ENCODE data around the gene CNGA3.

CNGA3 gene

DNA sequence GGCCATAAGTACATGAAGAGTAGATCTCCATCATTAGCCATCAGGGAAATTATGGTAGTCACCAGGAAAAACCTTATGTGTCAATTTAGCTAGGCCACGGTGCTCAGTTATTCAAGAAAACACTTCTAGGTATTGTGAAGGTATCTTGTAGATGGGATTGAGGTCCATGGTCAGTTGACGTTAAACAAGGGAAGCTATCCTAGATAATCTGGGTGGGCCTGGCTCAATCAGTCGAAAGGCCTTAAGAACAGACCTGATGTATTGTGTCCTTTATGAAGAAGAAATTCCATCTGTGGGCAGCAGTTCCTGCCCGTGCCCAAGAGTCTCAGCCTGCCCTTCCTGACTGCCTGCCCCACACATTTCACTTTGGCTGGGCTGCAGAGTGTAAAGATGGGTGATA lies 16.7 kb upstream of the CNGA3 start:
- no peak for DNase-seq

- no peak for DNase-seq
Observed at GRCh38 chr2:98332989-98333388, 13.3 kb upstream of the CNGA3 start.

DNA sequence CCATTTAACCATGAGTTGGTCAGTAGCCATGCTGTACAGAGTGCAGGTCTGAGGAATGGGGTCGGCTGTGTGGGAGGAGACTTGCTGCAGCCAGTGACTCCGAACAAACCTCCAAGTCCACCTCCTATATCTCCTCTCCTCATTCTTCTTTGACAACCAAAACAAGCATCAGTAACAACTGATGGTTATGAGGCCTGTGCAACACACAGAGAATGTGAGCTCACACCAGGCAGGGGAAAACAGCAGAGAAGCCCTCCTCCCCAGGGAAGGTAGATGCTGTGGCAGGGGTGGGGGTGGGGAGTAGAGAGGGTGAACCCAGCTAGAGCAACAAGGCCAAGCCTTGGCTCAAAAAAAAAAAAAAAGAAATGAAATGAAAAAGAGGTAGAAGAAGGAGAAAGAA lies 12.3 kb upstream of the CNGA3 start:
- no peak for DNase-seq

DNA sequence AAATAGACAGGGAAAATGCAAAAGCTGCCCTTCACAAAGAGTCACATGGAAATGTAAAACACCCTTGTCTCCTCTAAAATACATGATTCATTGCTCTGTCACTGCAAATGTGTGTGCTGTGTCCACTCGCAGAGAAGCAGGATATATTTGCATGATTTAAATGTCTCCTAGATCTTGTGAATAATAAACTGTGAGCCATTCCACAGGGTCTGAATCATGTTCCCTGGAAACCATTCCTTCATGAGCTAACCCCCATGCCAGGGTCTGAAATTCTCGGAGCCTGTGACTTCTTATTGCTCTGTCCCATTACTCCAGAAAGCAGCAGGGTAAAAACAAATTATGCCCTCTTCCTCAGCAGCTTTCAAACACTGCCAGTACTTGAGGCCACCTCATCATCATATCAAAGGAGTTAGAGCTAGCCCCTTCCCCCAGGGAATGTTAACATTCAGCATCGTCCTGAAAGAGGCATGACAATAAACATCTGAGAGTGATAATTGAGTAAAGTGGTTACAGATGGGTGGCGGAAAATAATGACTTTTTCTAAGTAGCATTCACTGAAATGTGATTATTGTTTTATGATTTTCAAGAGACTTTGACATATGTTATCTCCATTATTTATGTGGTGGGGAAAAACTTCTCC lies 11.7 kb upstream of the CNGA3 start:
- DNase-seq, result no peak

GRCh38 chr2:98335271-98335670 lies 11.0 kb upstream of the CNGA3 start:
- DNase-seq, result no peak

- DNase-seq, result no peak
Observed at GRCh38 chr2:98341241-98341640, 5.0 kb upstream of the CNGA3 start.

- no peak for DNase-seq
Observed at GRCh38 chr2:98343285-98343684, 3.0 kb upstream of the CNGA3 start.

DNA sequence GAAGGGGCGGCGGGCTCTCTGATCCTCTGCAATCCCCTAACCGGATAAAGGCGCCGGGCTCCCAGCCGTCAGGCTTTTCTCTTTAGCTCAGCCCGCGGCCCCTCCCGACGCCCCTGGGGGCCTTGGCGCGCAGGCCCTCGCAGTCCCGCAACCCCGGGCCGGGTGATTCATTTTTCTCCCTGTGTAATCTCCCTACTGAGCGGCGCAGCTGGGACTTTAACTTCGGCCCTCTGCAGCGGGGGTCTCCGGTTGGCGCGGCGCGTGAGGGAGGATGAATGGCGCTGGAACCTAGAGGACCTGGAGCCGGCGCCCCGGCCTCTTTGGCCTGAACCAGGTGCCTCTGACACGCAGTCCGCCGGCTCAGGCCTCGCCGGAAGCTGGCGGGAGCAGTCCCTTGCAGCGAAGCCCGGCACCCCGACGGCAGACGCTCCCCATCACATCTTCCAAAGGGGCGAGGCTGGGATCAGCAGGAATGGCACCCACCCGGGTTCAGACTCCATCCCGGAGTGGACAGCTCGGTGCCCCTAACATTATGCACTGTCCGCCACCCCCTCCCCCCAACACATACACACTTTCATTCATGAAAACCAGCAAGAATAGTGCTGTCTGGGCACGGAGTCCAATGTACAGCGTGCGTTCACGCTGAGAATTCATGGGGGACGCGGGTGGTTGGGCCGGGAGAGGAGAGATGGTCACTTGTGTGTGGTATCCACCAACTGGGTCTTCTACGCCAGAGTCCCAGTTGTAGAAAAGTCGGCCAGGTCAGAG lies 1.2 kb downstream of the CNGA3 start:
- DNase-seq, result peak; percentile 18

DNA sequence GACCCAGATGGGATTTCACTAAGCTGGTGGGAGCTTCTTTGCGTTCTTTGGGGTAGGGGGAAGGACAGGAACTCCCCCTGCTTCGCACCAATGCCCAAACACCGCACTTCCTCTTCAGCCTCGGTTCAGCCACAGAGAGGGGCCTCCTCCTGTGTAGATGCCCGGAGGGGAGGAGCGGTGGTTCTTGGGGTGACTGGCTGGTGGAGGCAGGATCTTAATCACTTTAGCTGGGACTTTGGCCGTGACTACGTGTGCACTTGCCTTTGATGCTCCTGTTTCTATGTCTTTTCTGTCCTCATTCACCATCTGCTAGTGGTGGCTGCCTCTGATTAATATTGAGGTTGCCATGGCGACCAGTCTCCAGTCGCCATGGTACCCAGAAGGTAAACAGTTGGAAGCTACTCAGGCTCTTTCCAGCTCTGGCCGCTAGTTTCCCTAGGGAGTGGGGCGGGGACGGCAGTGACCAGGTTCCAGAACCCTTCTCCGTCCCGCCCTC lies 1.9 kb downstream of the CNGA3 start:
- peak; percentile 80 for DNase-seq

DNA sequence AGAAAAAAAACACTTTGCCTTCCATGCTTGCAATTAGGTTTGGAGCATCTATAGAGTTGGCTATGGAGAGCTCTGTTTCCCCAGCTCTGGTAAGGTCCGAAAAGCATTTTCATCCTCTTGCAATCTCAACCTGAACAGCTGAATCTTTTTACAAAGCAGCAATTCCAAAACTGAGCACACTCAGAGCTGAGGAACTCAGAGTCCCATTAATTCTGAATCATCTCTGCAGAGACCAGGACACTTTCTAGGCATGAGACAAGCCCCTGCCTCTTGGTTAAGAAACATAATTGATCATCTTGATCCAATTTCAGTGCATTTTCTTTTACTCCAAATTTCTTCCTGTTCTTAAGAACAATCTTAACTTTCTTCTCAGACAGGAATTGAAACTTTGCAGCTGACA lies 4.2 kb downstream of the CNGA3 start:
- no peak for DNase-seq

- DNase-seq, result no peak
Observed at GRCh38 chr2:98355881-98356280, 9.6 kb downstream of the CNGA3 start.

GRCh38 chr2:98356729-98357128 lies 10.5 kb downstream of the CNGA3 start:
- peak; percentile 42 for DNase-seq

DNA sequence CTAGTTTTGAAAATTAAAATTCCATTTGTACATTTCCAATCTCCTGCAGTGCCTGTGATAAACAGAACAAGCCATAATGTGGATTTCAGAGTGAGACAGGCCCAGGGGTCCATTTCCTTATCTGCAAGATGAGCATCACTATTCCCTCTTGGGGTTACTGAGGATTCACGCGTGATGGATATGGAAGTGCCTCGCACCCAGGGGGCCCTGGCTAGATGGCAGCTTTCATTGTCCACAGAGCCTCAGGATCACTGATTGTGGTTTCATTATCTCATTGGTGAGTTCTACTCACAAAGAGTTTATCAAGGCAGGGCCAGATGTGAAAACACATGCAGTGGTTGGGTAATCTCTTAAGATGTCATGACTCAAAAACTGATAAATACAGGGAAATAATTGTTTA lies 11.6 kb downstream of the CNGA3 start:
- no peak for DNase-seq

GRCh38 chr2:98359986-98360385 lies 13.7 kb downstream of the CNGA3 start:
- DNase-seq, result no peak

- DNase-seq, result no peak
Observed at GRCh38 chr2:98367721-98368120, 21.5 kb downstream of the CNGA3 start.

- DNase-seq, result no peak
Observed at GRCh38 chr2:98369710-98370239, 23.5 kb downstream of the CNGA3 start.

- DNase-seq, result no peak
Observed at GRCh38 chr2:98372121-98372520, 25.9 kb downstream of the CNGA3 start.

- DNase-seq, result no peak
Observed at GRCh38 chr2:98372579-98372978, 26.3 kb downstream of the CNGA3 start.

DNA sequence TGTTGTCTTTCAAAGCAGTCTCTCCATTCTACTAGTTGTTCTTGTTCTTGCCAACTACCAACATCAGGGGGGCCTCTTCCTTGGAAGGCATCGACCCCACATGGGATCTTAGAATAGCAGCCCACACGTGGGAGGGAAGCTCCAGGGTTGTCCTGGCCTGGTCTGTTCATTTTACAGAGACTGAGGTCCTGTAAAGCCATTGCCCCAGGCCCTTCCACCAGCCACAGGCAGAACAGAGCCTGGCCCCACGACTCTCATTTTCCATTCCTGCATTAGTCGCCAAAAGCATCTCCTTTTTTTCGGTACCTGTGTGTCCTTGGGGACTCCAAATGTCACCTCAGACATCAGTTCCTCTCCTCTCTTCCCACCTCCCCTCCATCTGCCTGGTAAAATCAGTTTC lies 28.0 kb downstream of the CNGA3 start:
- DNase-seq, result no peak

DNA sequence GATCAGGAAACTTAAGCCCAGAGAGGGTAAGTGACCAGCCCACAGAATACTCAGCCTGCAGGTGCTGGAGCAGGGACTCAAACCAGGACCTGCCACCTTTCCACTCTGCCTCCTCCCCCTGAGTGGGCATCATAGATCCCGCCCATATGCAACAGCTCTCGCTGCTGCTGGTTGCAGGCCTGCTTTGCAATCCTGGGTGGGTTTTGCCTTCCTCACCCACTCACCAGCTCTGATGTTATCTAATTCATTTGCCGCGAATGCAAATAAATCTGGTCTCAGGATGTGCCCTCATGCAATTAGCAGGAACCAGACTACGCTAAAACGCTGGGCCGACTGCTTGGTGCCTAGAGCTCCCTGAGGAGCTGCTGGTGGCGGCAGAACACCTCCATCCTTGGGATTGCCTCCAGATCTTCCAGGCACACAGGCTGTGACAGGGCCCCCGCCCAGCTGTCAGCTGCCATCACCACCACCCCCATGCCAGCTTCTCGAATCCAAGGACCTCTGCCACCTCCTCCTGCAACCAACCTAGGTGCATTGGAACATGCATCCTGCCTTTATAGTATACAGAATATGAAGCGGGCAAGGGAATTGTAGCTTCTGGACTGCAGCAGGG lies 28.8 kb downstream of the CNGA3 start:
- DNase-seq, result no peak

DNA sequence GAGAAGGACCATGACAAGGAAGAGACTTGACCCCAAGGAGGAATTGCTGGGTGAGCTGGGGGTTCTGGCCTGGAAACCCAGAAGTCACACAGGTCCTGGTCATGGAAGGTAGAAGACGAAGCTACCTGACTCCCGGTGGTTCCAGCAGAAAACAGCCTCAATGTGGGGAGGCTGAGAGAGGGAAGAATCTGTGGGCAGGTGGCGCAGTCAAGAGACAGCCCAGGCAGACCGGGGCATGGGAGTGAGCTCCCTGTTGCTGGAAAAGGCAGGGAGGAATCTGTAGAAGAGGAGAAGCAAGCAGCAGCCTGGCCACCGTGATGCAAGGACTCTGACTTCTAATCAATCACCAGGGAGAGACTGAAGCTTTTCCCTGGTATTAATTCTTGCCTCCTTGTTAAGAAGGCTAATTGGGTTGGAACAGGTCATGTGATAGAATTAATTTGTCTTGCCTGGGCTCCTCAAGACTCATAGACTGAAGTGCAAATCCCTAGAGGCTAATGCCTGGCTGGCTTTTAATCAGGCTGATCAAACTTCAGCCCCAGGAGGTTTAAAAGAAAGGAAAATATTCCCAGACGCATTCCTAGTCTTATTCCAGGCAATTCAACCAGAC lies 30.1 kb downstream of the CNGA3 start:
- DNase-seq, result no peak

DNA sequence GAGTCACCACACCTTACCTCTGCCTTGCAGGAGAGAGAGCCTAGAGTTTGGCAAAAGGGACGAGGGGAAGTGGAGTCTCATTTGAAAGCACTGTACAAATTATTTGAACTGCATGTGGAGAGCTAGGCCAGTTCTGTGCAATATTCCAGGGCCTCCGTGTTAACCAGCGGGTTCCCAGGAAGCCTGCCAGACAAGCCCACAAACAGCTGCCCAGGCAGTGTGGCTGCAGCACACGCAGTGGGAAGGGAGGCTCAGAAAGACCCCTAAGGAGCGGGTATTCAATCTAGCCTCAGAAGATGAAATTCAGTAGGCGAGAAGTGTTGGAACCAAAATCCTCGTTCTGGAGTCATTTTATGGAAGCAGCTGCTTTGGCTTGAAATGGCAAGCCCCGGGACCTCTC lies 30.7 kb downstream of the CNGA3 start:
- no peak for DNase-seq

- DNase-seq, result no peak
Observed at GRCh38 chr2:98377544-98377943, 31.3 kb downstream of the CNGA3 start.

GRCh38 chr2:98378196-98378595 lies 31.9 kb downstream of the CNGA3 start:
- no peak for DNase-seq
